Hepatocyte (in vitro differentiated cells): Measurements from ENCODE around the gene HBG1.

ENCODE experiments used
- CTCF ChIP-seq: fragments of 200-600 bp; sonication (generic); IDR thresholded peaks from 2 replicates; pipeline ENCODE4 v1.5.1; 2016; ENCODE audit warnings: antibody characterized with exemption, mild to moderate bottlenecking; ENCODE audit not compliant: poor library complexity
- EZH2 ChIP-seq: fragments of 200-600 bp; sonication (generic); IDR thresholded peaks from 2 replicates; pipeline ENCODE4 v1.6.1; 2016; ENCODE audit warnings: antibody characterized with exemption, mild to moderate bottlenecking, borderline replicate concordance

DNA sequence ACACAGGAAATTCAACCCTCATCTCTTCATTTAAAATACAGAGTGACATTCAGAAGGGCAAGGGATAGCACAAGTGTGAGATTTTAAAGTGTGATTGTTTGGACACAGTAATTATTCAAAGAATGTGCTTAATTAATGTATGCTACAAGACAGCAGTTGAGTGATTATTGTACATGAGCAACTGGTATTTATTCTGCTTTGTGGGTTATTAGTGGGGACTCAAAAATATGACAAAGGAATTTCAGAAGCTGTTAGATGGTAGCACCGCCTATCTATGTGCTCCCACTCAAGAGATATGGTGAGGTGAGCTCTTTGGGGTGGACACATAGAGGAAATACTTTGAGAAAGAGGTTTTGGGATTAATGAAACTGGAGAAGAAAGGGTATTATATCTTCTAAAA, 9.6 kb downstream of the HBG1 start:
- TF ChIP-seq EZH2 = no peak
- no peak for TF ChIP-seq CTCF
